Measurements from ENCODE around the gene FBXO34.
A peak's percentile ranks its signal among the peaks of the same experiment; 100 is the strongest.

The FBXO34 gene

DNA sequence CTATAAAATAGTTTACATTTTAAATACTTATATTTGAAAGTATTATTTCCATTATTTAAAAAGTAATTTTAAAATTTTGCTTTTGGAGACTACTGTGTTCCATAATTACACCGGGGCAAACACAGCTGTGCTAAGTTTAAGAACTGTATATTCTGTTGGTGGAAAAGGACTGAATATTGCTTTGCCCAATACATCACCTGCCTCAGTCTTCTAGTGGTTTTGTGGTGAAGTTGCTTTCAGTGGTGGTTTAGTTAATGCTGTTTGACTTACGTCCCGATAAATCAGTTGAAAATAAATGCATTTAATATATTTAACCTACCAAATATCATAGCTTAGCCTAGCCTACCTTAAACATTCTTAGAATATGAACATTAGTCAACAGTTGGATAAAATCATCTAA lies 23.4 kb downstream of the FBXO34 start:
- DNase-seq (ENCODE audit: low read depth) = no peak
- H3K4me3 ChIP-seq (ENCODE audit: low read depth, low read length) = no peak overlapping the region

DNA sequence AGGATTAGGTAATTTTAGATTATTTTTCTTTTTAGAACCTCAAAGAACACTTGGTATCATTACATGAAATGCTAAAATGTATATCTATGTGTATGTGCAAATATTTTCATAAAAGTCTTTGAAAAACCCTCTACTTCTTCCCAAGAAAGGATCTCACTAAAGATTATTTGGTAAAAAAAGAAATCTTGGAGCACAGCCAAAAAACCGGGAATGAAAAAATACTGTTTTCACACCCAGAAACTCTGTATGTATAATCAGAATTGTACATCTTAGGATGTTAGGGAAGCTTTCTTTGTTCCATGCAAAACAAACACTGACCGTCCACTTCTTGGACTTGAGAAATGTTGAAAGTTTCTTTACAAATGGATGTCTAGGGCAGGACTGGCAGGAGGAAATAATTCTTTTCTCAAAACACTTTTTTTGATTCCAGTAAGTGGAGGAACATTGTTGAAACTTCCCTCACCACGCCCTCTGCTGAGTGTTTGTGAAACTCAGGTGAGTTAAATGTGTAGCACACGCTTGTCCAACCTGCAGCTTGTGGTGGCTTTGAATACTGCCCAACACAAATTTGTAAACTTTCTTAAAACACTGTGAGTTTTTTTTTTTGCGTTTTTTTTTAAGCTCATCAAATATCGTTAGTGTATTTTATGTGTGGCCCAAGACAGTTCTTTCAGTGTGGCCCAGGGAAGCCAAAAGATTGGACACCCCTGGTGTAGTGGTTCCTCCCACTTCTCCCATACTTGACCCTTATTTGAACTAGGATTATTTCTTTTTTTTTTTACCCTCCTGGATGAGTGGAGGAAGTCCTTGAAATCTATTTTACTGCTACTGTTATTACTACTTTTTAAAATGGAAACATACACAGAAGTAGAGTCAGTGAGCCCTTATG lies 26.6 kb downstream of the FBXO34 start:
- TF ChIP-seq, protein P1, sequence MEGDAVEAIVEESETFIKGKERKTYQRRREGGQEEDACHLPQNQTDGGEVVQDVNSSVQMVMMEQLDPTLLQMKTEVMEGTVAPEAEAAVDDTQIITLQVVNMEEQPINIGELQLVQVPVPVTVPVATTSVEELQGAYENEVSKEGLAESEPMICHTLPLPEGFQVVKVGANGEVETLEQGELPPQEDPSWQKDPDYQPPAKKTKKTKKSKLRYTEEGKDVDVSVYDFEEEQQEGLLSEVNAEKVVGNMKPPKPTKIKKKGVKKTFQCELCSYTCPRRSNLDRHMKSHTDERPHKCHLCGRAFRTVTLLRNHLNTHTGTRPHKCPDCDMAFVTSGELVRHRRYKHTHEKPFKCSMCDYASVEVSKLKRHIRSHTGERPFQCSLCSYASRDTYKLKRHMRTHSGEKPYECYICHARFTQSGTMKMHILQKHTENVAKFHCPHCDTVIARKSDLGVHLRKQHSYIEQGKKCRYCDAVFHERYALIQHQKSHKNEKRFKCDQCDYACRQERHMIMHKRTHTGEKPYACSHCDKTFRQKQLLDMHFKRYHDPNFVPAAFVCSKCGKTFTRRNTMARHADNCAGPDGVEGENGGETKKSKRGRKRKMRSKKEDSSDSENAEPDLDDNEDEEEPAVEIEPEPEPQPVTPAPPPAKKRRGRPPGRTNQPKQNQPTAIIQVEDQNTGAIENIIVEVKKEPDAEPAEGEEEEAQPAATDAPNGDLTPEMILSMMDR (IDR thresholded peaks at IDR 0.05; ENCODE audit: control insufficient read depth, extremely low read depth, insufficient read depth) = peak; percentile 63
- peak overlapping the region; percentile 28 for H3K4me3 ChIP-seq (ENCODE audit: low read depth, low read length)
- DNase-seq (ENCODE audit: low read depth) = peak; percentile 59

More for the DNA sequence above, 23.4 kb downstream of the FBXO34 start:
- TF ChIP-seq, protein P1 (IDR thresholded peaks at IDR 0.05; ENCODE audit: control insufficient read depth, extremely low read depth, insufficient read depth) = no peak

DNA sequence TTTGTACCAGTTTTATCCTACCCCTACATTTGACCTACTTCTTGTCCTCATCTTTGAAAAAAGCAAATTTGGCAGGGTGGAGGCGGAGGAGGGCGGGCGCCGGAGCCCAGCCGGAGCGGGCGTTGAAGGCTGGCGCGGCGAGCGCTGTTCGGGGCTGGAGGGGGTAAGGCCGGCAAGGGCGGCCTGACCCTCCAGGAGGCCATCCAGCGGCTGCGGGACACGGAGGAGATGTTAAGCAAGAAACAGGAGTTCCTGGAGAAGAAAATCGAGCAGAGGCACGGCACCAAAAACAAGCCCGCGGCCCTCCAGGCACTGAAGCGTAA lies 27.2 kb downstream of the FBXO34 start:
- no peak for DNase-seq (ENCODE audit: low read depth)
- no peak overlapping the region for H3K4me3 ChIP-seq (ENCODE audit: low read depth, low read length)
- TF ChIP-seq, protein P1 (IDR thresholded peaks at IDR 0.05; ENCODE audit: control insufficient read depth, extremely low read depth, insufficient read depth) = no peak

DNA sequence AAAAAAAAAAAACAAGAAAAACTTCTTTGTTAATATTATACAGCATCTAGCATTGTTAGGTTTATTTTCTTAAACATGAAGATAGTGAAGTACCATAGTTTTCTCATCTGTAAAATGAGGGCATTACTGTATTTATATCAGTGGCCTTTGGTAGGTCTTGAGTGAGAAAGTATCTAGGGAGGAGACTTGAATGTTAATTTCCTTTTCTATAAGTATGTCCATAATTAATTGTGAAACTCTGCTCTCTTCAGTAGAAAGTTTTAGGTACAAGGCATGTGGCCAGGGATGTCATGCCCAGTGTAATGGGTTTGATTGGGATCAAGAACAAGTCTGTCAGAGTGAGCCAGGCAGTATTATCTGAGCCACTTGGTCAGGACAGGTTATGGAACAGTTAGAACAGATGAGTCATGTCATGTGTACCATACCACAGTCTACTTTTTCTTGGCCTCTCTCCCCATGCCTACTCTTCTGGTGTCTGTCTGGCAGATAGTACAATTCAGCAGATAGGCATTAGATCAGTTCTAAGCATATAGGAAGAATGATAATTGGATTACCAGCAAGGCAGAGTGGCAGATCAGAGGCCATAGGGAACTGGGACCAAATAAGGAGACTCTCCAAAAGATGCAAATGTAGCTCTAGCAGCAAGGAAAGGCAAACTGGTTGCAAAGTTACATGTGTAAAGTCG lies 30.4 kb downstream of the FBXO34 start:
- no peak for DNase-seq (ENCODE audit: low read depth)
- H3K4me3 ChIP-seq (ENCODE audit: low read depth, low read length) = no peak overlapping the region
- TF ChIP-seq, protein P1 (IDR thresholded peaks at IDR 0.05; ENCODE audit: control insufficient read depth, extremely low read depth, insufficient read depth) = no peak

DNA sequence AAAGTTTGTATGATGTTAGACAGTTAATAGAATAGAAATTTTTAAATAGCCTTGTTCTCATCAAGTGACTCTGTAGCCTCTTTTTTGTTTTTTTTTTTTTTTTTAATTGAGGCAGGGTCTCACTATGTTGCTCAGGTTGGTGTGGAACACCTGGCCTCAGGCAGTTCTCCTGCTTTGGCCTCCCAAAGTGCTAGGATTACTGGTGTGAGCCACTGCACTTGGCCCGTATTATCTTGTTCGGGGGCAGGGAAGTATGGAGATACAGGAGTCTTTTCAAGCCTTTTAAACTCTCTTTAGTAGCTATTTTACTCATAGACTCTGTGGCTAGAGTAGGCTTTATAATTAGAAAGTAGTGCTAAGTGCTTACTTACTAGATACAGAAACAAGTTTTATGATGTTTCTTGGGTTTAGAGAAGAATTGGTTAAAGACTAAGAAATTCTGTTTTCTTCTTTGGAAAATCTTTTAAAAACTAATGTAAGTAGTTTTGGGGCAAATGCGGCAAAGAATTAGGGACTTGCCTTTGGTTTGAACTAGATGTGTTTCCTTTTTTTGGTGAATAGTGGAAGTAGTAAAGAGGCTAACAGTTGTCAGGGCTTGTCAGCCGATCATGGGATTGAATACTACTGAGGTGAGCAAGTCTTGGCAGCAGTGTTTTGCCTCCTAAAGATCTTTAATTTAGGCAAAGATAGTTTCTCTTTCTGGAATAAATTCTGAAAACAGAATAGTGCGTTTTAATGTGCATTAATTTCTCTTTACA lies 31.3 kb downstream of the FBXO34 start:
- TF ChIP-seq, protein P1 (IDR thresholded peaks at IDR 0.05; ENCODE audit: control insufficient read depth, extremely low read depth, insufficient read depth) = no peak
- DNase-seq (ENCODE audit: low read depth) = no peak
- H3K4me3 ChIP-seq (ENCODE audit: low read depth, low read length) = no peak overlapping the region

DNA sequence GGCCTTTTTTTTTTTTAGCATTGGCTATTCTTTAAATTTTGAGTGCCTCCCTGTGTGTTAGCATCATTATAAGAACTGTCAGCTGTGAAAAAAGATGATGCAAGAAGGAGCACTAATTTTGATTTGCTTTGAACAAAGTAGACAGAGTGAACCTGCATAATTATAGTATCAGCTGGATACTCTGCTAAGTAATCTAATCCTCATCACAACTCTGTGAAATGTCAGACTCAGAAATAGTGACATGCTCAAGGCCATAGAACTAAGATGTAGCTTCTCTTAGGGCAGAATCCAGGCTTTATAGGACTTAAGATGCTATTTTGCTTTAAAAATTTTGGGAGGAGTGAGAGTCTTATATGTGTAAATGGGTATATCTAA lies 31.9 kb downstream of the FBXO34 start:
- no peak overlapping the region for H3K4me3 ChIP-seq (ENCODE audit: low read depth, low read length)
- TF ChIP-seq, protein P1 (IDR thresholded peaks at IDR 0.05; ENCODE audit: control insufficient read depth, extremely low read depth, insufficient read depth) = no peak
- DNase-seq (ENCODE audit: low read depth) = no peak

Data from LNCaP clone FGC (cell line).